NK-92 (cell line): ENCODE measurements around the gene ATP2A1.

Experiments
- DNase-seq: peaks from one replicate; lab custom pipeline; 2025; ENCODE audit not compliant: unreplicated experiment; lab: John Stamatoyannopoulos, UW

The ATP2A1 gene

DNA sequence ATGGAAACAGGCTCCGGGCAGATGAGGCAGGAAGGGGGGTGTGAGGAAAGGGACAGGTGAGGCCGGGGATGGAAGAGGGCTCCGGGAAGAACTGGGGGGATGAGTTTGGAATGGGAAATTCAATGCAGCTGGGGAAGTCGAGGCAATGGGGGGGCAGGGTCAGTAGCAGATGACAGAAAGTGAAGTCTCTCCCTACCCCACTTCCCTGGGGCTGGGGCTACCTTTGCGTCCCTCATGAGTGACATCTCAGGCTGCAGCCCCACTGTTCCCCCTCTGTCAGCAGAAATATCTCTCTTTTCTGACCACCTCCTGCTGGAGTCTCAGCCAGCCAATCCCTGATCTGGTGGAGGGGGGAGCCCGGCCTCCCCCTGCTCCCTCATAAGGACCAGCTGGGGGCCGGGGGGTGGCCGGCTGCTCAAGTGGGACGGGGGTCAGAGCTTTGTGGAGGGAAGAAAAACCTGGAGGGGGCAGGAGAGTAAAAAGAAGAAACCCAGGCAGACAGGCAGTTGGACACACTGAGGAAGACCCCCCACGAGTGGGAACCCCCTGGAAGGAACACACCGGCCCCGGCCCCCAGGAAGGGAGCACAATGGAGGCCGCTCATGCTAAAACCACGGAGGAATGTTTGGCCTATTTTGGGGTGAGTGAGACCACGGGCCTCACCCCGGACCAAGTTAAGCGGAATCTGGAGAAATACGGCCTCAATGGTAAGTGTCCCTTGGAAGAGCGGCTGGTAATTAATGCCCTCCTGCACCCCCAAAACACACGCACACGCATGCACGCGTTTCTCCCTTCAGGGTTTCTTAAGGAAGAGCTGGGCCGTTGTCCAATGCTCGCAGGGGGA is at the start of gene ATP2A1:
Gene ATP2A1, plus strand, starts transcription at position 406 of the 844 bp plus-strand sequence. Its CDS starts 184 bp downstream, at position 590.
- no peak for DNase-seq

GRCh38 chr16:28829747-28830146 is 48.5 kb upstream of the ATP2A1 start:
- no peak for DNase-seq

DNA sequence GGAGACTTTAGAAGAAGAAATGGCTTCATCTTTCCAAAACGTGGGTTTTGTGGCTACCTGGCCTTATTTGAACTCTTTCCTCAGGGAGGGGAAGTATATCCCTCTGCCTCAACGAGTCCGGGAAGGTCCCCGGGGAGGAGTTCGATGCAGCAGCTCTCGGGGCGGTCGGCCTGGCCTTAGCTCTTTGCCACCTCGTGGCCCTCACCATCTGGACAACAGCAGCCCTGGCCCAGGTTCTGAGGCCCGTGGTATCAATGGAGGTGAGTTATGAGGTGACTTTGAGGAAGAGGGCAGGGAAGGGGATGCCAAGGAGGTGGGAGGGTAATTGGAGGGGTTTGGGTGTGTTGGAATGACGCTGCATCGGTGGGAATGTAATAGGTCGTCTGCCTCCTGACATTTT is 47.8 kb upstream of the ATP2A1 start:
- DNase-seq: no peak

DNA sequence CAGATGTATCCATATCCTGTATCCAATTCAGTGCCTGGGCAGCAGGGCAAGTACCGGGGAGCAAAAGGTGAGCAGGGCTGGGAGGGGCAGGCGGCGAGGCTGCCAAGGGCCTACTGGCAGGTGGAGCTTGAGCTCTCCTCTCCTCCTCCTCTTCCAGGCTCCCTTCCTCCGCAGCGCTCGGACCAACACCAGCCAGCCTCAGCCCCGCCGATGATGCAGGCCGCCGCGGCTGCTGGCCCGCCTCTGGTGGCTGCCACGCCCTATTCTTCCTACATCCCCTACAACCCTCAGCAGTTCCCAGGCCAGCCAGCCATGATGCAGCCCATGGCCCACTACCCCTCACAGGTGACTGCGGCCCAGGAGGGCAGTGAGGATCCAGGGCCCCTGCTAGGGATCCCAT is 43.9 kb upstream of the ATP2A1 start:
- DNase-seq: no peak

DNA sequence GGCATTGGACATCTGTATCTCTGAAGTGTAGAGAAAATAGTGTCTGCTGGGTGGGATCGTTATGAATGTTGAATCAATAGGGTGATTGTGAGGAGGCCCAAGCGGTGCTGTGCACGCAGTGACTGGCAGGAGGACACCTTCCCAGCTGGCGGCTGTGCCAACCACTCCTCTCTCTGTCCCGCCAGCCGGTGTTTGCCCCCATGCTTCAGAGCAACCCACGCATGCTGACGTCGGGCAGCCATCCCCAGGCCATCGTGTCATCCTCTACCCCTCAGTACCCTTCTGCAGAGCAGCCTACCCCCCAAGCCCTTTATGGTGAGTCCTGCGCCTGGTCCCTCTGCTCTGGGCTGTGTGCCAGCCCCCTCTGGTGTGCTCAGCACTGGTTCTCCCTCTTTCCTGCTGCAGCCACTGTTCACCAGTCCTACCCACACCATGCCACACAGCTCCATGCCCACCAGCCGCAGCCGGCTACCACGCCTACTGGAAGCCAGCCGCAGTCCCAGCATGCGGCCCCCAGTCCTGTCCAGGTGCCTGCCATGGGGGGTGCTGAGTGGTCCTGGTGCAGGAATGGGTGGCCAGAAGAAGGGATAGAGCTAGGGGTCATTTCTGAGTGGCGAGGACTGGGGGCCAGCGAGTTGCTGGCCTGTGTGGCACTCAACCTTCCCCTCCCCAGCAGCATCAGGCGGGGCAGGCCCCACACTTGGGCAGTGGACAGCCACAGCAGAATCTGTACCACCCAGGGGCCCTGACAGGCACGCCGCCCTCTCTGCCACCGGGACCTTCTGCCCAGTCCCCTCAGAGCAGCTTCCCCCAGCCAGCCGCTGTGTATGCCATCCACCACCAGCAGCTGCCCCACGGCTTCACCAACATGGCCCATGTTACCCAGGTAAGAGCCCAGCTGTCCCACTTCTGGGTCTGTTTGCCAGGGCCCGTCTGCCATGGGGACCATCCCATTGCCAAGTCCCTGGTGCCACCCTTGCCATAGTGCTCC is 43.1 kb upstream of the ATP2A1 start:
- no peak for DNase-seq

DNA sequence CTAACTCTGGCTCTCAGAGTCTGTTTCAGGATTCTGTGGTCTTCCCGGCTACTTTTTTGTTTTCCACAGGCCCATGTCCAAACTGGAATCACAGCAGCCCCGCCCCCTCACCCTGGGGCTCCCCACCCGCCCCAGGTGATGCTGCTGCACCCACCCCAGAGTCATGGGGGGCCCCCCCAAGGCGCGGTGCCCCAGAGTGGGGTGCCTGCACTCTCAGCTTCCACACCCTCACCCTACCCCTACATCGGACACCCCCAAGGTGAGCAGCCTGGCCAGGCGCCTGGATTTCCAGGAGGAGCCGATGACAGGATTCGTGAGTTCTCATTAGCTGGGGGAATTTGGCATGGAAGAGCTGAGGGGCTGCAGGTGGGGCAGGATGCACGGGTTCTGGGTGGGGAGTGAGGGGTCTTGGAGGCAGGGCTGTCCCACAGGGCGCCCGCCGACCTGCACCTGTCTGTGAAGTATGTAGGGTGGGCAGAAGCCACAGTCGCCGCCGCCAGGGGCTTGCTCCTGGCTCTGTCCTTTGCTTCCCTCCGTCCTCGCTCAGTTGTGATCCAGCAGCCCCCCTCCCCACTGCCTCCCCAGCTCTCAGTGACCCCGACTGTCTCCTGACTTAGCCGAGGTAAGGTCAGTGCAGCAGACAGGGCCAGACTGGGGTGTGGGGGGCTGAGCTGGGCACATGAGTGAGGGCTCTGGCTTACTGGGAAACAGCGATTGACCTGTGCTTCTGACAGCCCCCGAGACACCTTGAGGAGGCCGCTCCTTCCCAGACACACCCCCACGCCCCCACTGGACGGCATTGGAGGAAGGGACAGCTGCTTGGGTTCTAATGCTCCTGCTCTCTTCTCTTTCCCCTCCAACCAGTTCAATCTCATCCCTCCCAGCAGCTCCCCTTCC is 42.2 kb upstream of the ATP2A1 start:
- no peak for DNase-seq

DNA sequence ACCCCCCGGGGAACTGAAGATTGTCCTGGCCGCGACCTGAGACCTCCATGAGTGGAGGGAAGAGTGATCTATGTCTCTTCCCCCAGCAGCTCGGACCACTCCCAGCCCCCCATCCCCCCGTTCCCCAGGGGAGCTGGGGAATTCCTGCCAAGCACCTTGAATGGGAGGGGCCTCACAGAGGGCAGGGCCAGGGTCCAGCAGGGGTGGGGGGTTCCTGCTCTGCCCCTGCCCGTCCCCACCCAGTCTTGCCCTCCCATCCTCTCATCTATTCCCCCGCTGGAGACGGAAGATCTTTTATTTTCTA is 41.6 kb upstream of the ATP2A1 start:
- DNase-seq: no peak

GRCh38 chr16:28837672-28838557 is 40.4 kb upstream of the ATP2A1 start:
- no peak for DNase-seq

DNA sequence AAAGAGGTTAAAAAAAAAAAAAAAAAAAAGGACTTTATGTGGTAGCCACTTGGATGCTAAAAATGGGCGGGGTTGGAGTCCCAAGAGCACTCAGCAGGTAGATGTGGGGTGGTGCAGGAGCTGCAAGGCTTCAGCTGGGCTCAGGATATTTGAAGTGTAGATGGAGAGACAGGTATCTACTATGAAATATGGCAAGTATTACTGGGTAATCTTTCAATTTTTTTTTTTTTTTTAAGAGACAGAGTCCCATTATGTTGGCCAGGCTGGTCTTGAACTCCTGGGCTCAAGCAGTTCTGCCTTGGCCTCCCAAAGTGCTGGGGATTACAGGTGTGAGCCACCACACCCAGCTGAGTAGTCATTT is 39.8 kb upstream of the ATP2A1 start:
- no peak for DNase-seq

- no peak for DNase-seq
These were observed 39.2 kb upstream of the ATP2A1 start for GRCh38 chr16:28839004-28839639.

GRCh38 chr16:28839899-28840298 is 38.4 kb upstream of the ATP2A1 start:
- no peak for DNase-seq

DNA sequence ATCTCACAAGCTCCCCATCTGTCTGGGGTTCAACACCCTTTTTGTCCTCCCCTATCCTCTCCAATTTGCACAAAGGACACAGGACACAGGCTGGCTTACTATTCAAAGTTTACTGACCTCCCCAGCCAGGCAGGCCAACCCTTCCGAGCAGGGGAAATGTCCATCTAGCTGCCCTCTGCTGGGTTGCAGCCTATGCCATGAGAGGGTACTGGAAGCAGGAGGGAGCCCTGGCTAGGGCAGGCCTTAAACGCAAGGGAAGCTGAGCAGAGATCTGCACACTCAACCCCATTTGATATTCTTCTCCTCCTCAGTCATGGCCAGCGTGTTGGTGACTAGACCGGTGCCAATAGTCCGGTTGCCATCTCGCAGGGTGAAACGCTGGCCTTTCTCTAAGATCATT is 35.6 kb upstream of the ATP2A1 start:
- no peak for DNase-seq

DNA sequence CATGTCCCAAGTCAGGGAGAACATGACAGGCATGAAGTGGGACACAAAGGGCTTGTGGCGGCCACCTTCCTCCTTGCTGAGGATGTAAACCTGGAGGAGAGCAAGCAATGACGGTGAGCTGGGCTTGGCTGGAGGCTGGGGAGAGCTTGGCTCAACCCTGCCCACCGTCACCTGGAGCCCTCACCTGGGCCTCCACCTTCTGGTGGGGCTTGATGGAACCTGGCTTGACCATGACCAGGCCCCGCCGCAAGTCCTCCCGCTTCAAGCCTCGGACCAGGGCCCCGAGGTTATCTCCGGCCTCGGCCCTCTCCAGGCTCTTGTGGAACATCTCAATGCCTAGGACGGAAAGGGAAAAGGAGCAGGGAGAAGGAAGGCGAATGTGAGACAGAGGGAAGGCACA is 34.5 kb upstream of the ATP2A1 start:
- no peak for DNase-seq

DNA sequence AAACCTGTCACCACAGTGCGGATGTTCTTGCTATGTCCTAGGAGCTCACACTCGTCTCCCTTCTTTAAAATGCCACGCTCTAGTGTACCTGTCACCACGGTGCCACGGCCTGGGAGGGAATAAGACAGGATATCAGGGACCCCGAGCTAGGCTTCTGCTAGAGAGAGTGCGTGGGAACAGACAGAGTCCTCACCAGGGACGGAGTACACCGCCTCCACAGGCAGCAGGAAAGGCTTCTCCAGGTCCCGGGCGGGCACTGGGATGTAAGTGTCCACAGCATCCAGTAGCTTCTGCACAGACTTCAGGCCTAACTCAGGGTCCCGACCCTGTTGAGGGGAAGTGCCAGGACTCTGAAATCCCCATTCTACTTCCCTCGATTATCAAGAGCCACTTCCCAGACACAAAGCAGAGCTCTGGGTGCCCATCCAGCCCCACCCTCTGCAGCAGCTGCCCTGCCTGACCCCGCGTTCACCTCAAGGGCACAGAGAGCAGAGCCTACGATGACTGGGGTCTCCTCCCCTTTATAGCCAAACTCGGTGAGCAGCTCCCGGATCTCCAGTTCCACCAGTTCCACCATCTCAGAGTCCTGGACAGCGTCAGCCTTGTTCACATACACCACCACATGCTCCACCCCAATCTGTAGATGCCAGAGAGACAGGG is 33.9 kb upstream of the ATP2A1 start:
- no peak for DNase-seq

DNA sequence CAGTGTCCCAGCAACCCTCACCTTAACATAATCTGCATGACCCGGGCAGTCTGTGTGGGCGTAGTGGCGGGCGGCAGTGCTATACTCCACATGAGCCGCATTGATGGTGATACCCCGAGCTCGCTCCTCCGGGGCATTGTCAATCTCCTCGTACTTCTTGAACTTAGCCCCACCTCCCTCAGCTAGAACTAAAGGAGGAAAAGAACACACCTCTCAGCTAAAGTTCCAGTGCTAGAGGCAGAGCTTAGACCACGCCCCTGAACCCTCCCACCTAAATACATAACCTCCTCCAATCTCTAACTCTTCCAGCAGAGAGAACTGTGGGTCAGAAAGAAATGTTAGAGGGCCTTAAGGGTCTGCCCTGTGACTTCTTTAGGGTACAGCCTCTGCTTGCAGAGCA is 33.0 kb upstream of the ATP2A1 start:
- DNase-seq: no peak

DNA sequence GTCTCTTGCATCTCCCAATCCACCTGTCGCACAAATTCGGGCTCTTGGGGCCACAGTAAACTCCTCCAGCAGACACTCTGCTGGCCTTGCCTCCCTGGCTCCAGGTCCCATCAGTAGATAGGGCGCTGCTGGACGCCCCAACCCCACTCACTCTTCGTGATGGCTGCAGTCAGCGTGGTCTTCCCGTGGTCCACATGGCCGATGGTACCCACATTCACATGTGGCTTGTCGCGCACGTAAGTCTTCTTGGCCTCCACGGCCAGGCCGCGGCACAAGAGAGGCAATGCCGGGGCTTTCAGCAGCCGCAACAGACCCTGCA is 32.6 kb upstream of the ATP2A1 start:
- no peak for DNase-seq

GRCh38 chr16:28846080-28846932 is 32.0 kb upstream of the ATP2A1 start, which contains the start of gene TUFM:
Gene TUFM, minus strand, starts transcription at chr16:28846348. Its CDS starts 79 bp downstream, at chr16:28846269.
- DNase-seq: peak; percentile 94

- DNase-seq: no peak
These were observed 31.4 kb upstream of the ATP2A1 start for GRCh38 chr16:28846933-28847273.
